Osteocyte (in vitro differentiated cells): ENCODE results near the gene U2AF1. TPM values are rescaled to one million over a fixed set of nuclear protein-coding genes. Genes with fewer than 3 reads are reported as not detected.
"Not testable (repeated sequence)": the region's sequence is repeated elsewhere in the genome, so short reads cannot be mapped to it uniquely, and the experiment has no call there.

Experiments
- DNase-seq: peaks from one replicate; pipeline ENCODE4 v3.0.0; 2021; ENCODE audit warnings: mixed read lengths; ENCODE audit not compliant: unreplicated experiment; ENCODE audit errors: extremely low spot score
- H3K27ac Mint-ChIP-seq: one replicate; pipeline ENCODE4 v1.8.0; 2021; ENCODE audit warnings: mild to moderate bottlenecking, mixed read lengths; ENCODE audit not compliant: unreplicated experiment
- H3K27me3 Mint-ChIP-seq: one replicate; pipeline ENCODE4 v1.8.0; 2021; ENCODE audit warnings: mixed read lengths; ENCODE audit not compliant: unreplicated experiment
- H3K36me3 Mint-ChIP-seq: one replicate; pipeline ENCODE4 v1.8.0; 2021; ENCODE audit warnings: mixed read lengths; ENCODE audit not compliant: unreplicated experiment
- H3K4me1 Mint-ChIP-seq: one replicate; pipeline ENCODE4 v1.8.0; 2021; ENCODE audit warnings: mixed read lengths; ENCODE audit not compliant: unreplicated experiment
- H3K4me3 Mint-ChIP-seq: one replicate; pipeline ENCODE4 v1.8.0; 2021; ENCODE audit warnings: mild to moderate bottlenecking, moderate library complexity, mixed read lengths; ENCODE audit not compliant: unreplicated experiment
- H3K9me3 Mint-ChIP-seq: one replicate; pipeline ENCODE4 v1.8.0; 2021; ENCODE audit warnings: mixed read lengths; ENCODE audit not compliant: unreplicated experiment
- total RNA-seq: library from RNA; stranded (reverse); gene quantifications from 2 replicates; pipeline ENCODE4 v1.2.1, GENCODE V29; 2021

U2AF1 gene
- total RNA-seq, 1 donor from 2014 or later, result 16.2 TPM

GRCh38 chr21:43109006-43109405 is 1.6 kb upstream of the U2AF1 start:
- H3K4me1 Mint-ChIP-seq, H3K4me3 Mint-ChIP-seq, H3K27me3 Mint-ChIP-seq, H3K9me3 Mint-ChIP-seq, H3K27ac Mint-ChIP-seq, H3K36me3 Mint-ChIP-seq, DNase-seq: not testable (repeated sequence)

GRCh38 chr21:43108177-43108576 is 807 bp upstream of the U2AF1 start:
- H3K4me1 Mint-ChIP-seq, H3K4me3 Mint-ChIP-seq, H3K36me3 Mint-ChIP-seq, H3K27me3 Mint-ChIP-seq, DNase-seq, H3K9me3 Mint-ChIP-seq, H3K27ac Mint-ChIP-seq: not testable (repeated sequence)

GRCh38 chr21:43107794-43108137 is 396 bp upstream of the U2AF1 start:
- not testable (repeated sequence) for H3K4me3 Mint-ChIP-seq, DNase-seq, H3K36me3 Mint-ChIP-seq, H3K27ac Mint-ChIP-seq, H3K4me1 Mint-ChIP-seq, H3K9me3 Mint-ChIP-seq, H3K27me3 Mint-ChIP-seq

GRCh38 chr21:43104642-43105041 is 2.7 kb downstream of the U2AF1 start:
- H3K9me3 Mint-ChIP-seq, DNase-seq, H3K4me1 Mint-ChIP-seq, H3K4me3 Mint-ChIP-seq, H3K27me3 Mint-ChIP-seq, H3K27ac Mint-ChIP-seq, H3K36me3 Mint-ChIP-seq: not testable (repeated sequence)

GRCh38 chr21:43102281-43102680 is 5.1 kb downstream of the U2AF1 start:
- H3K27ac Mint-ChIP-seq, H3K4me1 Mint-ChIP-seq, H3K36me3 Mint-ChIP-seq, DNase-seq, H3K4me3 Mint-ChIP-seq, H3K9me3 Mint-ChIP-seq, H3K27me3 Mint-ChIP-seq: not testable (repeated sequence)

- not testable (repeated sequence) for H3K4me1 Mint-ChIP-seq
These were observed 5.7 kb downstream of the U2AF1 start for GRCh38 chr21:43101676-43102075.

GRCh38 chr21:43101000-43101399 is 6.4 kb downstream of the U2AF1 start:
- H3K4me1 Mint-ChIP-seq, DNase-seq, H3K9me3 Mint-ChIP-seq, H3K4me3 Mint-ChIP-seq, H3K27ac Mint-ChIP-seq, H3K36me3 Mint-ChIP-seq, H3K27me3 Mint-ChIP-seq: not testable (repeated sequence)

More at GRCh38 chr21:43101676-43102075, 5.7 kb downstream of the U2AF1 start:
- DNase-seq, H3K36me3 Mint-ChIP-seq, H3K27ac Mint-ChIP-seq, H3K9me3 Mint-ChIP-seq, H3K27me3 Mint-ChIP-seq, H3K4me3 Mint-ChIP-seq: not testable (repeated sequence)

GRCh38 chr21:43091979-43092614 is 15.3 kb downstream of the U2AF1 start:
- H3K9me3 Mint-ChIP-seq, H3K4me1 Mint-ChIP-seq, H3K27me3 Mint-ChIP-seq, DNase-seq, H3K4me3 Mint-ChIP-seq, H3K27ac Mint-ChIP-seq, H3K36me3 Mint-ChIP-seq: not testable (repeated sequence)

- not testable (repeated sequence) for H3K27ac Mint-ChIP-seq, H3K9me3 Mint-ChIP-seq, H3K4me3 Mint-ChIP-seq, DNase-seq, H3K27me3 Mint-ChIP-seq, H3K4me1 Mint-ChIP-seq, H3K36me3 Mint-ChIP-seq
These were observed 16.4 kb downstream of the U2AF1 start for GRCh38 chr21:43090947-43091346.

GRCh38 chr21:43089463-43089862 is 17.9 kb downstream of the U2AF1 start:
- not testable (repeated sequence) for H3K27me3 Mint-ChIP-seq, H3K4me3 Mint-ChIP-seq, DNase-seq, H3K36me3 Mint-ChIP-seq, H3K9me3 Mint-ChIP-seq, H3K27ac Mint-ChIP-seq, H3K4me1 Mint-ChIP-seq

- not testable (repeated sequence) for H3K27me3 Mint-ChIP-seq
These were observed 24.6 kb downstream of the U2AF1 start for GRCh38 chr21:43082587-43083300.

GRCh38 chr21:43076643-43077042 is 30.7 kb downstream of the U2AF1 start:
- H3K4me1 Mint-ChIP-seq, DNase-seq, H3K36me3 Mint-ChIP-seq, H3K9me3 Mint-ChIP-seq, H3K4me3 Mint-ChIP-seq, H3K27ac Mint-ChIP-seq, H3K27me3 Mint-ChIP-seq: not testable (repeated sequence)

More at GRCh38 chr21:43082587-43083300, 24.6 kb downstream of the U2AF1 start:
- not testable (repeated sequence) for DNase-seq, H3K4me1 Mint-ChIP-seq, H3K9me3 Mint-ChIP-seq, H3K4me3 Mint-ChIP-seq, H3K27ac Mint-ChIP-seq, H3K36me3 Mint-ChIP-seq
